Common myeloid progenitor, CD34-positive (primary cell): Measurements from ENCODE around the gene FYB1.

ENCODE experiments used
- CTCF ChIA-PET: fragments of 350-600 bp; sonication (Branson Sonifier 250); formaldehyde crosslinking; loops from one replicate; lab custom pipeline; 2021; ENCODE audit warnings: antibody characterized with exemption; lab: Charles Lee
- POLR2A ChIA-PET: fragments of 350-600 bp; sonication (Branson Sonifier 250); formaldehyde crosslinking; loops from one replicate; lab custom pipeline; 2021; ENCODE audit warnings: antibody characterized with exemption; lab: Charles Lee
- DNase-seq, 3 donors: peaks; one replicate each; pipeline versions ENCODE4 v3.0.0 to v3.0.0-alpha.2; 2013
- H3K27ac ChIP-seq, 2 experiments: 1 replicate in 1 of 2; 2 replicates in 1 of 2; pipeline ENCODE4 v1.7.0; 2013; ENCODE audit warnings: inconsistent platforms in 2 of 2, low read length in 2 of 2, mild to moderate bottlenecking in 2 of 2, low read depth in 1 of 2, moderate library complexity in 1 of 2; ENCODE audit not compliant: severe bottlenecking in 2 of 2, insufficient read depth in 1 of 2, poor library complexity in 1 of 2
- H3K27me3 ChIP-seq, 5 experiments: replicated peaks in 2 of 5; 1 replicate in 3 of 5; 2 replicates in 2 of 5; pipeline versions ENCODE4 v1.6.1 to v1.7.0; 2013; ENCODE audit warnings: low read length in 4 of 5, mild to moderate bottlenecking in 2 of 5, moderate library complexity in 2 of 5, inconsistent platforms in 1 of 5; ENCODE audit not compliant: insufficient read depth in 5 of 5, control insufficient read depth in 4 of 5
- H3K36me3 ChIP-seq, 4 experiments: 1 replicate in 2 of 4; 2 replicates in 2 of 4; pipeline versions ENCODE4 v1.6.1 to v1.7.0; 2013; ENCODE audit warnings: low read length in 3 of 4, control low read depth in 1 of 4, mild to moderate bottlenecking in 1 of 4; ENCODE audit not compliant: control insufficient read depth in 4 of 4, insufficient read depth in 4 of 4
- H3K4me1 ChIP-seq, 4 experiments: 1 replicate in 3 of 4; 2 replicates in 1 of 4; pipeline versions ENCODE4 v1.6.1 to v1.7.1; 2013; ENCODE audit warnings: low read length in 3 of 4, mild to moderate bottlenecking in 3 of 4, control low read depth in 1 of 4, inconsistent platforms in 1 of 4, moderate library complexity in 1 of 4; ENCODE audit not compliant: control insufficient read depth in 4 of 4, insufficient read depth in 4 of 4; ENCODE audit errors: control extremely low read depth in 1 of 4
- H3K4me3 ChIP-seq, 7 experiments: 1 replicate in 4 of 7; 2 replicates in 3 of 7; pipeline versions ENCODE4 v1.5.1 to v1.7.0; 2013; ENCODE audit warnings: mild to moderate bottlenecking in 7 of 7, low read length in 6 of 7, moderate library complexity in 6 of 7, inconsistent platforms in 2 of 7, low read depth in 2 of 7, control low read depth in 1 of 7; ENCODE audit not compliant: insufficient read depth in 4 of 7, control insufficient read depth in 1 of 7; ENCODE audit errors: extremely low read depth in 1 of 7
- H3K9me3 ChIP-seq, 5 experiments: 1 replicate in 4 of 5; 2 replicates in 1 of 5; pipeline versions ENCODE4 v1.6.1 to v1.7.1; 2013; ENCODE audit warnings: low read length in 4 of 5, mild to moderate bottlenecking in 2 of 5, inconsistent platforms in 1 of 5, low read depth in 1 of 5, moderate library complexity in 1 of 5; ENCODE audit not compliant: control insufficient read depth in 4 of 5, insufficient read depth in 2 of 5; ENCODE audit errors: control extremely low read depth in 1 of 5
- WGBS: methylation state at CpG from one replicate; pipeline ENCODE4 v1.1.5; 2013; ENCODE audit not compliant: insufficient coverage; 5-methylcytosine and 5-hydroxymethylcytosine counted together

The FYB1 gene

GRCh38 chr5:39083968-39084367 is 135.4 kb downstream of the FYB1 start:
- Histone ChIP-seq H3K9me3 (no peaks in the 10 kb centered on the region), H3K4me1 (peaks cover 0 to 6% (median 0%) of the 10 kb centered on the region in 4 experiments), H3K36me3 (no peaks in the 10 kb centered on the region), H3K4me3 (no peak overlapping the region), H3K27me3 (no peaks in the 10 kb centered on the region), H3K27ac (no peak overlapping the region)
- CTCF ChIA-PET = interaction anchor here (1.1 kb wide), 1 partner anchor 78 kb away, joined by 3 read pairs; no protein-coding TSS in a partner anchor
- DNase-seq = no peak
- no CpG with 5 or more reads among the region's 1 CpG for WGBS
- POLR2A ChIA-PET = no interaction called here

DNA sequence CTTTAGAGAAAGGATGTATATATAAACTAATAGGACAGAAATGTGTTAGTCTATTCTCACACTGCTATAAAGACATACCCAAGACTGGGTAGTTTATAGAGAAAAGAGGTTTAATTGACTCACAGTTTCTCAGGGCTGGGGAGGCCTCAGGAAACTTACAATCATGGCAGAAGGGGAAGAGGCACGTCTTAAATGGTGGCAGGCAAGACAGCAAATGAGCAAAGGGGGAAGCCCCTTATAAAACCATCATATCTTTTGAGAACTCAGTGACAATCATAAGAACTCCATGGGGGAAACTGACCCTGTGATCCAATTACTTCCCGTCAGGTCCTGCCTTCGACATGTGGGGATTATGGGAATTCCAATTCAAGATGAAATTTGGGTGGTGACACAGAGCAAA is 136.4 kb downstream of the FYB1 start:
- Histone ChIP-seq H3K4me1 (peaks cover 0 to 11% (median 0%) of the 10 kb centered on the region in 4 experiments), H3K27me3 (no peaks in the 10 kb centered on the region), H3K9me3 (no peaks in the 10 kb centered on the region), H3K36me3 (no peaks in the 10 kb centered on the region), H3K27ac (no peak overlapping the region), H3K4me3 (no peak overlapping the region)
- no CpG with 5 or more reads among the region's 3 CpGs for WGBS
- CTCF ChIA-PET = interaction anchor here (5.0 kb wide), 1 partner anchor 78 kb away, joined by 79 read pairs; no protein-coding TSS in a partner anchor
- no peak for DNase-seq
- POLR2A ChIA-PET = no interaction called here

GRCh38 chr5:39080597-39081204 is 138.7 kb downstream of the FYB1 start:
- POLR2A ChIA-PET = interaction anchor here (1.0 kb wide), 1 partner anchor 75 kb away, joined by 5 read pairs; no protein-coding TSS in a partner anchor
- 0% methylated on average over 1 of the region's 3 CpGs for WGBS
- no peaks in the 10 kb centered on the region for H3K27me3 ChIP-seq
- peak; percentile 74 to 79 (median 77) for DNase-seq
- H3K4me1 ChIP-seq = peaks cover 9 to 31% (median 14%) of the 10 kb centered on the region in 4 experiments
- H3K9me3 ChIP-seq = no peaks in the 10 kb centered on the region
- CTCF ChIA-PET = interaction anchor here (0.9 to 5.0 kb wide), 31 partner anchors 8 to 205 kb away, joined by 3 to 79 read pairs (median 4); no protein-coding TSS in a partner anchor
- no peak overlapping the region for H3K27ac ChIP-seq
- peak overlapping the region in 1 of 7 experiments; percentile 48 for H3K4me3 ChIP-seq
- no peaks in the 10 kb centered on the region for H3K36me3 ChIP-seq

GRCh38 chr5:39080168-39080567 is 139.2 kb downstream of the FYB1 start:
- Histone ChIP-seq H3K4me3 (peak overlapping the region in 1 of 7 experiments; percentile 48), H3K36me3 (no peaks in the 10 kb centered on the region), H3K4me1 (peaks cover 10 to 36% (median 18%) of the 10 kb centered on the region in 4 experiments), H3K27me3 (no peaks in the 10 kb centered on the region), H3K9me3 (no peaks in the 10 kb centered on the region), H3K27ac (no peak overlapping the region)
- WGBS = no CpG with 5 or more reads among the region's 2 CpGs
- no peak for DNase-seq
- ChIA-PET POLR2A (interaction anchor here (1.0 kb wide), 1 partner anchor 74 kb away, joined by 5 read pairs; no protein-coding TSS in a partner anchor), CTCF (interaction anchor here (0.9 to 5.0 kb wide), 25 partner anchors 8 to 204 kb away, joined by 3 to 79 read pairs (median 4); no protein-coding TSS in a partner anchor)

GRCh38 chr5:39079147-39079546 is 140.2 kb downstream of the FYB1 start:
- 100% methylated on average over 1 of the region's 2 CpGs for WGBS
- Histone ChIP-seq H3K4me3 (no peak overlapping the region), H3K27me3 (no peaks in the 10 kb centered on the region), H3K27ac (no peak overlapping the region), H3K36me3 (no peaks in the 10 kb centered on the region), H3K9me3 (no peaks in the 10 kb centered on the region), H3K4me1 (peaks cover 10 to 36% (median 20%) of the 10 kb centered on the region in 4 experiments)
- ChIA-PET CTCF (interaction anchor here (1.0 to 5.0 kb wide), 11 partner anchors 10 to 204 kb away, joined by 3 to 79 read pairs (median 3); no protein-coding TSS in a partner anchor), POLR2A (no interaction called here)
- DNase-seq = no peak

DNA sequence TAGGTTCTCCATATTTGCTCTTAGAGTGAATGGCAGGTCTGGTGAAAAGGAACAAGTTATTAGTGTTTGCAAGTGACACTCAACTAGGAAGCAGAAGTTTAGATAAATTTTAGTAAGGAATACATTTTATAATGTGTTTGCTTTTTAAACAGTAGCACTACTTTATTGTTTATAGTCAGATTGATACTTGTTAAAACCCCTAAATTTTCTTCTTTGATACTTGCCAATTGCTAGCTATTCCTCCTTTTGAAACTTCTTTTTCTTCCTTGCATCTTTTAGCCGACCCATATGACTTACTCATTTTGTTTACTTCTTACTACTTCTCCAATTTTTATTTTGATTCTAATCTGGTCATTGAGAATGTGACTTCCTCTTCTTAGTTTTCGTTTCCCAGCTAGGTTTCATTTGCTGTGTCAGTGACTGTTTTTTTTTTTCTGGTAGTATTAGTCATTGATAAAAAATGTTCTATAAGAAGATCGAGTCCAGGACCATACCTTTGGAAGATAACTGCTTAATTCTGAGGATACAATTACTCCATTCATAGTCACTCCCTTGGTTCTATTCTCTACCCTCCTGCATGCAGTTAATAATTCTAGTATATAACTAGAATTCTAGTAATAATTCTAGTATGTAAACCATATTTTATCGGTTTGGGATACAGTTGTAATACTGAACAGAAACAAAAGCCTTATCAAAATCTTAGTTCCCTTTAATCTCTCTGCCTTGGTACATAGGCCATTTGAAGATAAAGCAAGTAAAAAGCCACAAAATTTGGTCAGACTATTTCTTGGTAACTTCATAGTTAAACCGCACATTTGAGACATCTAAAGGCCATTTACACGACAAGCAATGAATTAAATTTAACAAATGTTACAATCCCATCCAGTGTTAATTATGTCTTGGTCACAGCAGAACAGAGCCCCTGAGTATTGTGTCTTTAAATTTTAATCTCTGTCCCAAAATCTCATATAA is 142.3 kb downstream of the FYB1 start:
- H3K4me1 ChIP-seq = peaks cover 12 to 48% (median 30%) of the 10 kb centered on the region in 4 experiments
- CTCF ChIA-PET = interaction anchor here (0.6 kb wide), 1 partner anchor 47 kb away, joined by 3 read pairs; no protein-coding TSS in a partner anchor

More for the DNA sequence above, 142.3 kb downstream of the FYB1 start:
- Histone ChIP-seq H3K9me3 (no peaks in the 10 kb centered on the region), H3K27me3 (no peaks in the 10 kb centered on the region), H3K36me3 (no peaks in the 10 kb centered on the region), H3K27ac (peak overlapping the region; percentile 67 to 82), H3K4me3 (peak overlapping the region in 6 of 7 experiments; percentile 29 to 92 (median 50))
- POLR2A ChIA-PET = interaction anchor here (0.6 kb wide), 1 partner anchor 23 kb away, joined by 3 read pairs; no protein-coding TSS in a partner anchor
- DNase-seq = peak; percentile 79 to 90 (median 86)
- 0% methylated on average over 1 of the region's 6 CpGs for WGBS
